ENCODE results near the gene RBBP8. TPM values are rescaled to one million over a fixed set of nuclear protein-coding genes. Genes with fewer than 3 reads are reported as not detected.

Gene RBBP8
- total RNA-seq, 1 experiment from 2014 or later = 62.4 TPM

DNA sequence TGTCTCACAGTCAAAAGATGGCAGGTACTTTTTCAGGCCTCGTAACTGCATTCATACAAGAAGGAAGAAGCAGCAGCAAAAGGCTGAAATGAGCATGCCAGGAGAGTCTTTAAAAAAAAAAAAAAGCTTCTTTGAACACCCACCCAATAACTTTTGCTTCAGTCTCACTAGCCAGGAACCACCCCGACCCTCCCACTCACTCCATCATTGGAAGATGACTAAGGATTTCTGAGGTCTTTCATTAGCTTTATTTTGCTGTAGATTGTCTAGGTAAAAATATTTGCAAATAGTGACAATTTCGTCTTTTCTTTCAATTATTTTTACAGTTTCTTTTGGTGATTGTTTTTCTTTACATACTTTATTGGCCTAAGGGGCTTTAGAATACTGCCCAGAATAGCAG, 37.9 kb downstream of the RBBP8 start:
- BruUV-seq (replicated peaks) = no TSS peak
- Mint-ChIP-seq H3K4me1 (ENCODE audit: low read depth, unreplicated experiment) (peaks cover 26% of the 10 kb centered on the region), H3K4me3 (ENCODE audit: low read depth, unreplicated experiment) (no peak overlapping the region), H3K27ac (ENCODE audit: unreplicated experiment) (no peak overlapping the region), H3K27me3 (ENCODE audit: unreplicated experiment) (no peaks in the 10 kb centered on the region), H3K36me3 (ENCODE audit: insufficient read depth, unreplicated experiment) (peaks cover 12% of the 10 kb centered on the region), H3K9me3 (ENCODE audit: low read depth, unreplicated experiment) (no peaks in the 10 kb centered on the region)
- CTCF ChIA-PET = interaction anchor here (0.7 kb wide), 1 partner anchor 57 kb away, joined by 3 read pairs; no protein-coding TSS in a partner anchor
- TF ChIP-seq, protein P1, sequence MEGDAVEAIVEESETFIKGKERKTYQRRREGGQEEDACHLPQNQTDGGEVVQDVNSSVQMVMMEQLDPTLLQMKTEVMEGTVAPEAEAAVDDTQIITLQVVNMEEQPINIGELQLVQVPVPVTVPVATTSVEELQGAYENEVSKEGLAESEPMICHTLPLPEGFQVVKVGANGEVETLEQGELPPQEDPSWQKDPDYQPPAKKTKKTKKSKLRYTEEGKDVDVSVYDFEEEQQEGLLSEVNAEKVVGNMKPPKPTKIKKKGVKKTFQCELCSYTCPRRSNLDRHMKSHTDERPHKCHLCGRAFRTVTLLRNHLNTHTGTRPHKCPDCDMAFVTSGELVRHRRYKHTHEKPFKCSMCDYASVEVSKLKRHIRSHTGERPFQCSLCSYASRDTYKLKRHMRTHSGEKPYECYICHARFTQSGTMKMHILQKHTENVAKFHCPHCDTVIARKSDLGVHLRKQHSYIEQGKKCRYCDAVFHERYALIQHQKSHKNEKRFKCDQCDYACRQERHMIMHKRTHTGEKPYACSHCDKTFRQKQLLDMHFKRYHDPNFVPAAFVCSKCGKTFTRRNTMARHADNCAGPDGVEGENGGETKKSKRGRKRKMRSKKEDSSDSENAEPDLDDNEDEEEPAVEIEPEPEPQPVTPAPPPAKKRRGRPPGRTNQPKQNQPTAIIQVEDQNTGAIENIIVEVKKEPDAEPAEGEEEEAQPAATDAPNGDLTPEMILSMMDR (IDR thresholded peaks at IDR 0.05; ENCODE audit: unreplicated experiment) = no peak
- intact Hi-C loops (cut with micrococcal nuclease; ENCODE audit: unreplicated experiment) = no loop called here
- no peak for DNase-seq

DNA sequence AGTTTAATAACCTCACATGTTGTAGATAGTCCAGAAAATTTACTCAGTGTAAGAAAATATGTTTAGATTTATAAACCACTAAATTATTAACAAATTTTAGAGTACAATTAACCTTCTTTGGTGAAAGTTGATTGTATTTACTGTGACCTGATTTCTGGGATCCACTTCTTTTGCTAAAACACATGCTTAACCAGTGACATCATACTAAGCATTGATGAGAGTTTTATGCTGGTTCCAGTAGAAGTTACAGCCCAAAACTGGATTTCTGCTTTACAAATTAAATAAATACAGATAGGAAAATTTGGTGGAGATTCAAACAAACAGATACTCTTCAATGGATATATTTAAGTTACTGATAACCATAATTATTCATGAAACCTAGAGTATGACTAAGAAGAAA, 40.9 kb downstream of the RBBP8 start:
- TF ChIP-seq, protein P1 (IDR thresholded peaks at IDR 0.05; ENCODE audit: unreplicated experiment) = no peak
- DNase-seq = no peak
- BruUV-seq (replicated peaks) = no TSS peak
- Mint-ChIP-seq H3K27me3 (ENCODE audit: unreplicated experiment) (no peaks in the 10 kb centered on the region), H3K4me1 (ENCODE audit: low read depth, unreplicated experiment) (peaks cover 40% of the 10 kb centered on the region), H3K27ac (ENCODE audit: unreplicated experiment) (no peak overlapping the region), H3K4me3 (ENCODE audit: low read depth, unreplicated experiment) (no peak overlapping the region), H3K36me3 (ENCODE audit: insufficient read depth, unreplicated experiment) (peaks cover 11% of the 10 kb centered on the region), H3K9me3 (ENCODE audit: low read depth, unreplicated experiment) (no peaks in the 10 kb centered on the region)
- CTCF ChIA-PET = no interaction called here
- intact Hi-C loops (cut with micrococcal nuclease; ENCODE audit: unreplicated experiment) = no loop called here

DNA sequence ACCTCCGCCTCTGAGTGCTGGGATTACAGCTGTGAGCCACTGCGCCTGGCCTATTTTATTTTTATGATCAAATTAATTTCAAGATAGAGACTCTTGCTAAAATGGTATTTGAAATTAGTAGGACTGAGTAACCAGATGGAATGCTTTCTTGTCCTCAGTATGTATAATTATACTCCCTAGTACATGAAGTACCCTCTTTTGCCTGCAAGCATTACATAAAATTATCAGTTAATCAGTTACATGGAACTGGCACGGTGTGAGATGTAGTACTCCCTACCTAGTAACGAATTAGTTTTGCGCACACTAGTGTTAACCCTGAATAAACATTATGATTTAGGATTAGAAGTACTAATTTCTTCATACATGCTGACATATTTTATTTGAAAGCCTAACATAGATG, 41.6 kb downstream of the RBBP8 start:
- no TSS peak for BruUV-seq (replicated peaks)
- peaks cover 11% of the 10 kb centered on the region for H3K36me3 Mint-ChIP-seq (ENCODE audit: insufficient read depth, unreplicated experiment)
- DNase-seq = no peak

DNA sequence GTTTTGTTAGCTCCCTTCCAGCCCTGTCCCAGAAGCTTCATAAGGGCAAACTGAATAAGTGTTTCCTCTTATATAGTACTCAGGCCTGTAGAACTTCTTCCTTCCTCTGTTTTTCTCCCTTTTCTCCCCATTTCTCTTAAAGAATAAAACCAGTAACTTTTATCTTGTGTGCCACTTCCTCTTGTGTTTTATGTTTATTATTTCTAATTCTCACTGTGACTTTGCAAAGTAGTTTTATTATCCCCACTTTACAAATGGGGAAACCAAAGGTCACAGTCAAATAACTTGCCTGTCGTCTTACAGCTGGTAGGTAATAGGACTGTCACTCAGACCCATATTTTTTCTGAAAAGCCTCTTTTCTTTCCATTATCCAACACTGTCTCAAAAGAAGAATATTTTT, 42.4 kb downstream of the RBBP8 start:
- intact Hi-C loops (cut with micrococcal nuclease; ENCODE audit: unreplicated experiment) = loop anchor here (5.0 kb wide), 2 partner anchors 43 to 63 kb away; partner anchors contain the start of gene RBBP8
- TF ChIP-seq, protein P1 (IDR thresholded peaks at IDR 0.05; ENCODE audit: unreplicated experiment) = no peak
- CTCF ChIA-PET = interaction anchor here (0.7 to 1.1 kb wide), 2 partner anchors 25 to 158 kb away, joined by 3 read pairs; no protein-coding TSS in a partner anchor
- DNase-seq = no peak
- no peak overlapping the region for H3K27ac Mint-ChIP-seq (ENCODE audit: unreplicated experiment)
- peaks cover 15% of the 10 kb centered on the region for H3K36me3 Mint-ChIP-seq (ENCODE audit: insufficient read depth, unreplicated experiment)
- no peaks in the 10 kb centered on the region for H3K27me3 Mint-ChIP-seq (ENCODE audit: unreplicated experiment)
- BruUV-seq (replicated peaks) = no TSS peak
- no peaks in the 10 kb centered on the region for H3K9me3 Mint-ChIP-seq (ENCODE audit: low read depth, unreplicated experiment)
- H3K4me3 Mint-ChIP-seq (ENCODE audit: low read depth, unreplicated experiment) = no peak overlapping the region
- H3K4me1 Mint-ChIP-seq (ENCODE audit: low read depth, unreplicated experiment) = peaks cover 48% of the 10 kb centered on the region

More for the DNA sequence above, 41.6 kb downstream of the RBBP8 start:
- H3K27ac Mint-ChIP-seq (ENCODE audit: unreplicated experiment) = no peak overlapping the region
- peaks cover 40% of the 10 kb centered on the region for H3K4me1 Mint-ChIP-seq (ENCODE audit: low read depth, unreplicated experiment)
- no peaks in the 10 kb centered on the region for H3K27me3 Mint-ChIP-seq (ENCODE audit: unreplicated experiment)
- H3K9me3 Mint-ChIP-seq (ENCODE audit: low read depth, unreplicated experiment) = no peaks in the 10 kb centered on the region
- CTCF ChIA-PET = interaction anchor here (1.1 kb wide), 1 partner anchor 24 kb away, joined by 3 read pairs; no protein-coding TSS in a partner anchor
- intact Hi-C loops (cut with micrococcal nuclease; ENCODE audit: unreplicated experiment) = loop anchor here (5.0 kb wide), 2 partner anchors 42 to 62 kb away; partner anchors contain the start of gene RBBP8
- H3K4me3 Mint-ChIP-seq (ENCODE audit: low read depth, unreplicated experiment) = no peak overlapping the region
- TF ChIP-seq, protein P1 (IDR thresholded peaks at IDR 0.05; ENCODE audit: unreplicated experiment) = no peak
